Loucy (cell line): ENCODE results near the gene CRABP2.

Experiments
- H2AFZ ChIP-seq: fragments of 200-600 bp; sonication (generic); 2 replicates; pipeline ENCODE4 v1.6.0; 2016; ENCODE audit warnings: antibody characterized with exemption, mild to moderate bottlenecking, low read length, moderate library complexity
- H3F3A ChIP-seq: fragments of 200-600 bp; 2 replicates; pipeline ENCODE4 v1.6.0; 2016; ENCODE audit warnings: antibody characterized with exemption, low read depth, mild to moderate bottlenecking
- H3K27me3 ChIP-seq: fragments of 200-600 bp; sonication (generic); 2 replicates; pipeline ENCODE4 v1.6.1; 2014; ENCODE audit warnings: low read length, mild to moderate bottlenecking; ENCODE audit not compliant: insufficient read depth, poor library complexity, severe bottlenecking
- H3K36me3 ChIP-seq: fragments of 200-600 bp; sonication (generic); 2 replicates; pipeline ENCODE4 v1.6.1; 2016; ENCODE audit warnings: low read length; ENCODE audit not compliant: insufficient read depth
- H3K4me1 ChIP-seq: fragments of 200-600 bp; sonication (generic); 2 replicates; pipeline ENCODE4 v1.5.1; 2014; ENCODE audit warnings: low read length, mild to moderate bottlenecking; ENCODE audit not compliant: insufficient read depth, poor library complexity, severe bottlenecking
- H3K4me2 ChIP-seq: fragments of 200-600 bp; sonication (generic); 2 replicates; pipeline ENCODE4 v1.6.0; 2014; ENCODE audit warnings: antibody characterized with exemption, low read length, low read depth, mild to moderate bottlenecking; ENCODE audit not compliant: poor library complexity, severe bottlenecking
- H3K4me3 ChIP-seq: fragments of 200-600 bp; sonication (generic); 2 replicates; pipeline ENCODE4 v1.5.1; 2014; ENCODE audit warnings: low read length, mild to moderate bottlenecking, mixed read lengths; ENCODE audit not compliant: poor library complexity, severe bottlenecking
- H3K79me2 ChIP-seq: fragments of 200-600 bp; sonication (generic); 2 replicates; pipeline ENCODE4 v1.6.1; 2014; ENCODE audit warnings: low read length; ENCODE audit not compliant: insufficient read depth
- H3K9ac ChIP-seq: fragments of 200-600 bp; sonication (generic); 2 replicates; pipeline ENCODE4 v1.6.0; 2014; ENCODE audit warnings: mild to moderate bottlenecking, low read depth, low read length, moderate library complexity; ENCODE audit not compliant: poor library complexity, severe bottlenecking
- H3K9me2 ChIP-seq: fragments of 200-600 bp; sonication (generic); replicated peaks from 2 replicates; pipeline ENCODE4 v1.6.1; 2016; ENCODE audit warnings: low read depth, low read length, mixed read lengths
- H3K9me3 ChIP-seq: fragments of 200-600 bp; sonication (generic); 2 replicates; pipeline ENCODE4 v1.6.1; 2014; ENCODE audit warnings: mild to moderate bottlenecking, antibody characterized with exemption, low read length, low read depth; ENCODE audit not compliant: insufficient read depth
- H4K20me1 ChIP-seq: fragments of 200-600 bp; sonication (generic); 2 replicates; pipeline ENCODE4 v1.6.0; 2014; ENCODE audit warnings: antibody characterized with exemption, low read length, mild to moderate bottlenecking; ENCODE audit not compliant: insufficient read depth, poor library complexity, severe bottlenecking
- CTCF ChIP-seq: fragments of 200-600 bp; sonication (generic); conservative IDR thresholded peaks from 2 replicates; pipeline ENCODE4 v1.5.1; 2014; ENCODE audit warnings: mild to moderate bottlenecking, antibody characterized with exemption, low read length
- EZH2phosphoT487 ChIP-seq: fragments of 200-600 bp; IDR thresholded peaks from 2 replicates; pipeline ENCODE4 v1.6.1; 2018; ENCODE audit warnings: antibody characterized with exemption, mild to moderate bottlenecking, moderate library complexity, borderline replicate concordance

Gene CRABP2

DNA sequence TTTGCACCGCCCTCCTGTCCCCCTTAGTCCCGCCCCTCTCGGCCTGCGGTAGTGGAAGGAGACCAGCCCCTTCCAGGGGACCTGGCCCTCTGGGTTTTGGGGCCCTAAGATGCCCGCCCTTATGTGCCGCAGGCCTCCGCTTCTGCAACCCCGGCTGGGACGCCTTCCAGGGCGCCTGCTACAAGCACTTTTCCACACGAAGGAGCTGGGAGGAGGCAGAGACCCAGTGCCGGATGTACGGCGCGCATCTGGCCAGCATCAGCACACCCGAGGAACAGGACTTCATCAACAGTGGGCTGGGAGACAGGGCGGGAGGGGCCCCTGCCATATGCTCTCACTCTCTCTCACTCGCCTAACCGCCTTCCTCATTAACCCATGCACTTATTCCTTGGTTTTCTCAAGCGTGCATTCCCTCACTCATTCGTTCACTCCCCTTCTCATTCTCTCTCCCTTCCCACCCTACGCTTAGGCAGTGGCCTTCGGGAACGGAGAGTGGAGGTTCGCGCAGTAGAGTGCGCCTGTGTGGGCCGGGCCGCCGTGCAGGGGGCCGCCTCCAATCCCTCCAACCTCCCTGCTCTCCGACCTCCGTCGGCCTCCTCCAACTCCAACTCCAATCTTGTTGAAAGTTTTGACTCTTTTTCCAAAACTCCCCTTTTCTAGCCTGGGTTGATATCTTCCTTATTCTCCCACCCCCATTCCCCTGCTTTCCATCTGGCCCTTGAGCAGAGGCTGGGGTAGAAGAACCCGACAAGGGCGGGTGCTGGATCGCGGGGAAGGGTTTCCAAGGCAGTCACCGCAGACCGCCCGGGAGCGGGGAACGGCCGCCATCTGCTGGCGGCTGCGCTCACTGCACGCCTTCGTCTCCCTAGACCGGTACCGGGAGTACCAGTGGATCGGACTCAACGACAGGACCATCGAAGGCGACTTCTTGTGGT, 48.3 kb downstream of the CRABP2 start:
- Histone ChIP-seq H3K27me3 (no peaks in the 10 kb centered on the region), H3F3A (peaks cover 2% of the 10 kb centered on the region; the same call in 1 of the 2 replicates), H3K79me2 (peaks cover 18% of the 10 kb centered on the region; the same call in 1 of the 2 replicates), H2AFZ (no peak overlapping the region), H3K36me3 (no peaks in the 10 kb centered on the region), H3K4me2 (peak overlapping the region; percentile 53), H3K9me3 (no peaks in the 10 kb centered on the region), H3K4me3 (no peak overlapping the region), H3K4me1 (peaks cover 30% of the 10 kb centered on the region), H4K20me1 (no peaks in the 10 kb centered on the region), H3K9ac (peak overlapping the region; percentile 5), H3K9me2 (no peaks in the 10 kb centered on the region)
- no peak for TF ChIP-seq EZH2phosphoT487
- TF ChIP-seq CTCF, result peak; percentile 91

- Histone ChIP-seq H3K9ac (no peak overlapping the region), H3K4me1 (peaks cover 21% of the 10 kb centered on the region), H3K27me3 (no peaks in the 10 kb centered on the region), H3K9me3 (no peaks in the 10 kb centered on the region), H3K79me2 (peaks cover 16% of the 10 kb centered on the region; the same call in 1 of the 2 replicates), H3K4me3 (no peak overlapping the region), H3K36me3 (no peaks in the 10 kb centered on the region), H4K20me1 (no peaks in the 10 kb centered on the region), H3K4me2 (no peak overlapping the region), H3K9me2 (no peaks in the 10 kb centered on the region), H2AFZ (no peak overlapping the region), H3F3A (peaks cover 2% of the 10 kb centered on the region; the same call in 1 of the 2 replicates)
- TF ChIP-seq EZH2phosphoT487 (no peak), CTCF (no peak)
Measured at GRCh38 chr1:156655904-156656516, 49.4 kb downstream of the CRABP2 start.

- no peak for TF ChIP-seq CTCF
- TF ChIP-seq EZH2phosphoT487, result no peak
- Histone ChIP-seq H3K4me1 (peaks cover 14% of the 10 kb centered on the region), H3K36me3 (no peaks in the 10 kb centered on the region), H4K20me1 (no peaks in the 10 kb centered on the region), H3K4me3 (no peak overlapping the region), H3K9ac (no peak overlapping the region), H3F3A (no peaks in the 10 kb centered on the region), H3K79me2 (peaks cover 9% of the 10 kb centered on the region; the same call in 1 of the 2 replicates), H3K9me3 (no peaks in the 10 kb centered on the region), H3K4me2 (no peak overlapping the region), H2AFZ (no peak overlapping the region), H3K27me3 (no peaks in the 10 kb centered on the region), H3K9me2 (no peaks in the 10 kb centered on the region)
Measured at GRCh38 chr1:156655151-156655903, 50.1 kb downstream of the CRABP2 start.
